ENCODE data around the gene PAEP.
A peak's percentile ranks its signal among the peaks of the same experiment; 100 is the strongest.

Gene PAEP

DNA sequence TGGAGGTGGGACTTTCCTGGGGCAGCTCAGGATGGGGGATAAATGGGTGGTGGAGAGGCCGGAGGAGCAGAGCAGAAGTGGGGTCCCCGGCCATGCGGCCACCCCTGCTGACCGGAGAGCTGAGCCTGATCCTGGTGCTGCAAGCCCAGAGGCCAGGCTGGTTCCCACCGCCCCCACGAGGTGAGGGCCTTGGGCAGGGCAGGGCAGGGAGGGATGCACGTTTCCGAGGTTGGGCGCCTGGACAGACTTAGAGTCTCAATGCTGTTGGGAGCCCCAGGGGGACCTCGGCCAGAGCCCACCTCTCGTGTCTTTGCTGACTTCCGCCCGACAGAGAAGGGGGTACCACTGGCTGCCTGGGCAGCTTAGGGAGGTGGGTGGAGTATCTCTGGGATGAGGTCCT lies 10.1 kb upstream of the PAEP start:
- DNase-seq, result no peak

DNA sequence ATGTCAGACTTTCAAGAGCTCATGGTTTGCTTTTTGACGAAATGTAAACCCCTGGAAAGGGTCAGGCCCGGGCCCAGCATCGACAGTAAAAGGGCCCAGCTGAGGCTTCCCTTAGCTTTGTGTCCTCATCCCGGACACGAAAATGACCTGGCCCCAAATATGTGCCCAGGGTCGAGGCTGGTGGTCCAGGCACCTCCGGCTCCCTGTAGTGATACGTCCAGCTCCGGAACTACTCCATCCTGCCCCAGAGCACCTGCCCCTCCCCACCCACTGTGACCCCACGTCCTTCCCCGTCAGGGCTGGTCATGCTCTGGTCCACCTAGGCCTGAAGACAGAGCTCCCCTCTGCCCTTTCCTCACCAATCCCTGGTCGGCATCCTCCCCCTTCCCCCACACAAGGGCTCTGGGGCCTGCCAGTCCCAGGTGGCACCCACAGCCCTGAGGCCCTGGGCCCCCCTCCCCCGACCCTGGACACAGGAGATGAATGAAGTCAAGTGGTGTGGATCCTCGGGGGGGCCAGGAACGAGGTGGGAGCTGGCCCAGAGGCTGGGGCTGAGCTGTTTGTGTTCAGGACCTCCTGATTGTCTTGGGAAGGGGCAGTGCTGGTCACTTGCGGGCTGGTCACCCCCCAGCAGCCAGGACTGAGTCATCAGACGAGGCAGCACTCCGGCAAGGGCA lies 9.4 kb upstream of the PAEP start:
- no peak for DNase-seq

DNA sequence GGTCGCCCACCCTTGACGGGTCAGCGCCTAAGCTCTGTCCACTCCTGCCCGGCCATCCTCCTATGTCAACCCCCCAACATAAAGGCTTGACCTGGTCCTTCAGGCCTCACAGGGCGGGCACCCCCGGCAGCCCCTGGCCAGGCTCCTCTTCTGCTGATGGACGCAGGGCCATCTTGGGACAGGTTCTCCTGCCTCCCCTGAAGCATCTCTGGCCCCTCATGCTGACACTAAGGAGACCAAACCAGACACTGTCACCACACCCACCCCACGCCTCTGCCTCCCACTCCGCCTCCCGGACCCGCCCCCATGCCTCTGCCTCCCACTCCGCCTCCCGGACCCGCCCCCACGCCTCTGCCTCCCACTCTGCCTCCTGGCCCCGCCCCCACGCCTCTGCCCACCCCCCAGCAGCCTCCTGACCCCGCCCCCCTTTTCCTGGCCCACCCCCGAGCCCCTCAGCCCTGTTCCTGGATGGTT lies 8.8 kb upstream of the PAEP start:
- no peak for DNase-seq

- DNase-seq, result no peak
These were observed 6.8 kb upstream of the PAEP start for GRCh38 chr9:135554718-135555117.

GRCh38 chr9:135555203-135555602 lies 6.4 kb upstream of the PAEP start:
- DNase-seq, result peak; percentile 2

- no peak for DNase-seq
These were observed 5.6 kb upstream of the PAEP start for GRCh38 chr9:135555910-135556309.

DNA sequence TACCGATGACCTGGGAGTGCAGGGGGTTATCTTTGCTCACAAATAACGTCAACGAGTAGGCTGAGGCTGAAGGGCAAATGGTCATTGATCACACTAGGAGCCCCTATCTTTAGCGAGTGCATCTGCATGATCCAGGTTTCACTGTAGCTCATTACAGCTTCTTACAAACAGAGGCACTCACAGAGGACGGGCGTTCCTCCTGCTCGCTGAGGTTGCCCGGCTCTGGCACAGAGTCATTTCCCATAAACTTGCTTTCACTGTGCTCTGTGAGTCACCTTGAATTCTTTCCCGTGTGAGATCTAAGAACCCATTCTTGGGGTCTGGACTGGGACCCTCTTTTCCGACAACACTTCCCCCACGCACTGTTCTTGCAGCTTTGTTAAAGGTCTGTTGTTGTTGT lies 1.9 kb upstream of the PAEP start:
- DNase-seq, result no peak

DNA sequence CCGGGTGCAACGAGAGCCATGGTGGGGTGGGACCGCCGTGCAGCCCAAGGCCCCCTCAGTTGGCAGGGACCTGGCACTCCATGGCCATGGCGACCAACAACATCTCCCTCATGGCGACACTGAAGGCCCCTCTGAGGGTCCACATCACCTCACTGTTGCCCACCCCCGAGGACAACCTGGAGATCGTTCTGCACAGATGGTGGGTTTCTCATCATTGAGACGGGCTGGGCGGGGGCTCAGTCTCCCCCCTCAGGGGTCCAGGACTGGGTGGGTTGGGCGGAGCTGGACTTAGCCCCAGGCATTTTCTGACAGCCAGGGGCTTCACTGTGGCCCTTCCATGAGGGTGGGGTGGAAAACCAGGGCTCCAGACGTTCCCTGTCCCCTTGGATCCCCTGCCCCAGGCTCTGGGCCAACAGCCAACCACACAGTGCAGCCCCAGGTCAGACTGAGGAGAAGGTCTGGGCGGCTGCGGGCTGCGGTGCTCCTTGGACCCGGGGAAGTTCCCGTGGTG lies 734 bp downstream of the PAEP start:
- no peak for DNase-seq

DNA sequence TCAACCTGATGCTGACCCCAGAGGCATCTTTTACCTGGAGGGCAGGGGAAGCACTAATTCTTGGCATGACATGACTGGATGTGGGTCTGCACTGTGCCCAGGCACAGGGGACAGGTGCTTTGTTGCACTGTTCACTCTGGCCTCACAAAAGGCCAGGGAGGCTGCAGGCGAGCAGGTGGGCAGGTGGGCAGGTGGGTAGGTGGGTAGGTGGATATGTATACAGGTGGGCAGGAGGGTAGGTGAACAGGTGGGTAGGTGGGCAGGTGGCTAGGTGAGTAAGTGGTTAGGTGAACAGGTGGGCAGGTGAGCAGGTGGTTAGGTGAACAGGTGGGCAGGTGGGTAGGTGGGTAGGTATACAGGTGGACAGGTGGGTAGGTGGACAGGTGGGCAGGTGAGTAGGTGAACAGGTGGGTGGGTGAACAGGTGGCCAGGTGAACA lies 1.5 kb downstream of the PAEP start:
- DNase-seq, result no peak

DNA sequence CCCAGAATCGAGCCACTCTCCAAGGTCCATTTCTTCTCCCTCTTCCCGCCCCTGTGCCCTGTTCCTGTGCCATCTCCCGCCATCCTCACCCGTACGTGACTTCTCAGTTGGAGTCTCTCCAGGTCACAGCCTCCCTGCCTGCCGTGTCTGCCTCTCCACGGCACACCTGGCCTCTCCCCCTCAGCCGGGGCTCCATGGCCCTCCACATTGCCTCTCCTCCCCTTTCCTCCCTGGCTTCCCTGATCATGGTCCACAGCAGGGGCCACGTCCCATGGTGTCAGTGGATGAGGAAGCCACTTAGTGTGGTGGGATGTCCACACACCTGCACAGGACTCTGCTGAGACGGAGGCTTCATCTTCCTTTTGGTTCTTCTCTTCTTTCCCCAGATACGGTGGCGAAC lies 2.3 kb downstream of the PAEP start:
- no peak for DNase-seq

GRCh38 chr9:135565141-135565628 lies 3.6 kb downstream of the PAEP start:
- no peak for DNase-seq

- DNase-seq, result no peak
These were observed 4.1 kb downstream of the PAEP start for GRCh38 chr9:135565636-135566035.

DNA sequence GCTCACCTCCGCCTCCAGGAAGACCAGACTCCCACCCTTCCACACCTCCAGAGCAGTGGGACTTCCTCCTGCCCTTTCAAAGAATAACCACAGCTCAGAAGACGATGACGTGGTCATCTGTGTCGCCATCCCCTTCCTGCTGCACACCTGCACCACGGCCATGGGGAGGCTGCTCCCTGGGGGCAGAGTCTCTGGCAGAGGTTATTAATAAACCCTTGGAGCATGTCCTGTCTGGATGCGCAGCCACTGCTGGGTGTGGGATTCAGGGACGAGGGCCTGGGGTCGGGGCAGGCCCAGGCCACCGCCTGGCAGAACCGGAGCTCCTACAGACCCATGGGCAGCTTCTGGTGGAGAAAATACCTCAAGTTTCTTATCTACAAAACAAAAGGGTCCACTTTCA lies 5.0 kb downstream of the PAEP start:
- DNase-seq, result no peak

- DNase-seq, result no peak
These were observed 5.8 kb downstream of the PAEP start for GRCh38 chr9:135567311-135567710.

DNA sequence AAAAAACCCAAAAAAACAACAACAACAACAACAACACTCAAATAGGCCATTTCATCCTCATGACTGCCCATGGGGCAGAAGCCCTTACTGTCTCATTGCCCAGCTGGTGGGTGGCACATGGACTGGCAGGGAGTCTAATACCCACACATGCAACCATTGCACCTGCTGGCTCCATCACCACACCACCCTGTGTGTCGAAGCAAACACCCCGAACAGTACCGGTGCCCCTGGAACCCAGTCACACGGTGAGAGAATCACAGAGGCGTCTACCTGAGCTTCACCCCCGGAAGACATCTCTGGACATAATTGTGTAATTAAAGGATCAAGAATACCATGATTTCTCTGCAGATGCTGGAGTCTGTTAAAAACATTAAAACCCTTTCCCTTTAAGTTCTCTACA lies 6.5 kb downstream of the PAEP start:
- no peak for DNase-seq

- DNase-seq, result no peak
These were observed 8.9 kb downstream of the PAEP start for GRCh38 chr9:135570456-135570855.

- DNase-seq, result no peak
These were observed 10.7 kb downstream of the PAEP start for GRCh38 chr9:135572233-135572632.

GRCh38 chr9:135573124-135573523 lies 11.6 kb downstream of the PAEP start:
- DNase-seq, result no peak

DNA sequence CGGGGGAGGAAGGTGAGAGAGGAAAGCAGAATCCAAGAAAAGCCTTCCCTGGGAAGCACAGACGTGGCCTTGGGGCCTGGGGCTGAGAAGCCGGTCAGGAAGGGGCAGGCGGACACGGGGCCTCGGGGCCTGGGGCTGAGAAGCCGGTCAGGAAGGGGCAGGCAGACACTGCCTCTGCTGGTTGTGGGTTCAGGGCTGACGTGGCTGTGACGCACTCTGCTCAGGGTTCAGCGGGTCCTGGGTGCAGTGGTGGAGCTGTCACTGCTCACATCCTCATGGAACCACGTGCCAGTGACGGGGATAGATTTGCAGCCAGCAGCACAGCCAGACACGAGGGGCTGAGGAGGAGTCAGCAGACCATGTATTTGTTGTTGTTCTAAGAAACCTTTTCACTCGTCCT lies 12.8 kb downstream of the PAEP start:
- DNase-seq, result no peak

DNA sequence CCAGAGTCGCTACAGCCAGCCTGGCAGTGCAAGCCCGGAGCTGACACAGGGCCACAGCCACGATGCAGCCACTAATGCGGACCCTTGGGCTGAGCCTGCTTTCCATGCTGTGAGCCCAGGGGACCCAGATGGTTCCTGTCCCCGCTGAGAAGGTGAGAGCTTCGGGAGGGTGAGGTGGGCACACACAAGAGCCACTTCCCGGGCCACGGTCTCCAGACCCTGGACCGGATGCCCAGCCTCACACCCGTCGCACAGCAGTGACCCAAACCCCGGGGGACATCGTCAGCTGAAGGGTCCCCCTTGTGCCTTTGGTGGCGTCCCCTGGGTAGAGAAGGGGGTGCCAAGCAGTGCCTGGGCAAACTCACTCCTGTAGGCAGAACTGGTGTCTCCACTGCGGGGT lies 13.4 kb downstream of the PAEP start:
- no peak for DNase-seq

DNA sequence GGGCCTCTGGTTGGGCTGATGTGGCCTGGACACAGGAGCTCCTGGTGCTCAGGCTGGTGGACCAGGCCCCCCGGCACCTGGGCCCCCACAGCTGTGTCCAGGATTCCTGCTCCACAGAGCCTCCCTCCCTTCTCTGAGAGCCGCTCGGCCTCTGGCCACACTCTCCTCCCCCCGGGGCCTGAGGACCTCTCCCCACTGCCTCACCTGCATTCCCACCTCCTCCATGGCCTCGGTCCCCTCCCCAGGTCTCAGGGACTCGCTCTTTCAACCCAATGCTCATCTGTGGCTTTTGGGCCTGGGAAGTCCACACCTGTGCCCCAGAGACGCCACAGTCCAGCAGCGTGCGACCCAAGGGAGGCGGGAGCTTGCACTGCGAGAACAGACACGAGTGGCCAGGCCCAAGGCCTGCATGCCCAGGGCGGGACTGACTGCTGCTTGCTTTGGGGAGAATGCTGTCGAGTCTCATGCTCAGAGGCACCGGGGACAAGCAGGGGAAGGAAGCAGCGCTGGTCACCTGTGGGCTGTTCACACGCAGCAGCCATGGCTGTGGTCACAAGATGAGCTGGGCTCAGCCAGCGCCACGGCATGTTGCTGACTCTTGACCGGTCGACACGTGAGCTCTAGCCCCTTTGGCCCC lies 14.6 kb downstream of the PAEP start:
- no peak for DNase-seq

DNA sequence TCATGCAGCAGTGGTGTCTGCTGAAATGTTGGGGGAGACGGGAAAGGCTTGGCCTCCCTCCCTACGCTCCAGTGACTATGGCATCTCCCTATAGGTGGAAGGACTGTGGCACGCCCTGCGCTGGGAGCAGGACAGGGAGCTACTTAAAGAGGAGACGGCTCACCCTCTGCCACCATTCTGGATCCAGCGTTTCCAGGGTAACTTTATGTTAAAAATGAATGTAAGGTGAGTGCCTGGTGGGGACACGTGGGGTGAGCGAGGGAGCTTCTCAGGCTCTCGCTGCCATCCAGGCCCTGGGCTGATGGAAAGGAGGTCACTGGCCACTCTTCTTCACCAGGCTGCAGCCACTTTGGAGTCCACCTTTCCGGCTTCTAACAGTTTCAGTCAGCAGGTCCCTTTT lies 15.7 kb downstream of the PAEP start:
- DNase-seq, result no peak

DNA sequence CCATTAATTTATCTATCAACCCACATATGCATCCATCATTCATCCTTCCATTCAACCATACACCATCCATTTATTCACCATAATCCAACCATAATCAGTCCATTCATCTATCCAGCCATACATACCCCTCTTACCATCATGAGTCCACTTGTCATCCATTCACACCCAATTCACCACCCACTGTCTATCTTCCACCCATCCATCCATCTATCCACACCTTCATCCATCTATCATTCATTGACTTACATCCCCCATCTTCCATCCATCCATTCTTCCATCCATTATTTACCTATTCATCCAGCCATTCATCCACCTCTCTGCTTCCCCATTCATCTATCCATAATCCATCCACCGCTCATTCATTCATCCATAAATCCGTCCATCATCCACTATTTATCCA lies 17.8 kb downstream of the PAEP start:
- no peak for DNase-seq

DNA sequence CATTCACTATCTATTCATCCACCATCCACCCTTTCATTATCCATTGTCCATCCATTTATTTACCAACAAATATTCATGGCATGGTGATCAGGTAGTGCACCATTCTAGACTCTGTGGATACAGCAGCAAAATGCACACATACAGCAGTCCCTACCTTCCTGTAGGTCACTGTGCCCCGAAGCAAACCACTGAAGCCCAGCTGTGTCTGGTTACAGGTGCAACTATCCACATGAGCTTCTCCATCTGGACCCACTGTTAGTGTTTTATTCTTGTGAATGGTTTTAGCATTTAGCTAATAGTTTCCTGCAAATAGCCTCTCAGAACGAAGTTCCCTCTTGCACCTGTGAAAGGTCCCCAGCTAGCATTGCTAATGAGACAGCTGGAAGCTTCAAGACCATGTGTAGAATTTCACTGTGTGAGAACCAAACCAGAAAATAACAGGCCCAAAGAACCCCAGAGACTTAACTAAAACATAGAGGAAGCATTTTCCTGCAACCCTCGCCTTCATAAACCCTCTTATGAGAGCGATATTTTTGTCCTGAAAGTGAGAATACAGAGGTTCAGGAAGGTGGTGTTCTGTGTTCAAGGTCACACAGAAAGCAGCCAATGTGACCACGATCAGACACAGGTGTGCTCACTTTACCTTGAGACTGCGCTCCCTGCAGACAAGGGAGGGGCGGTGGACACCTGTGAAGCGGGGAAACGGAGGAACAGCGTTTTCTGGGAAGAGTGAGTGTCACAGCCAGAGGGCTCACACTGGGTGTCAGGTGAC lies 18.5 kb downstream of the PAEP start:
- DNase-seq, result no peak

All from inflammatory macrophage treated with lipopolysaccharide for 4 hours (primary cell).